SK-N-DZ (cell line): ENCODE data around the gene GARIN5A.

ENCODE experiments used
- DNase-seq: peaks from one replicate; pipeline ENCODE4 v3.0.0-alpha.2; 2015; ENCODE audit warnings: low spot score

Gene GARIN5A

DNA sequence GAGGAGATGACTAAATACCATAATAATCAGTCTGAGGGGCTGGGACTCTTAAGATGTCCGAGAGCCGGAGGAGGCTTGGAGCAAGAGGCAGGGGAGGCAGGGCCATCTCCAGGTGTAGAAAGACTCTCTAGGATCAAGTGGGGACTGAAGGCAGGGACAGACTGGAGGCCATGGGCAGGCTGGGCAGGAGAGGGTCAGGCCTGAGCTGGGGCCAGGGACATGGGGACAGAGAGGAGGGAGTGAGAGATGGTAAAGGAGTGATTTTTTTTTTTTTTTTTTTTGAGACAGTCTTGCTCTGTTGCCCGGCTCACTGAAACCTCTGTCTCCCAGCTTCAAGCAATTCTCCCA is 32.2 kb upstream of the GARIN5A start:
- DNase-seq: no peak

DNA sequence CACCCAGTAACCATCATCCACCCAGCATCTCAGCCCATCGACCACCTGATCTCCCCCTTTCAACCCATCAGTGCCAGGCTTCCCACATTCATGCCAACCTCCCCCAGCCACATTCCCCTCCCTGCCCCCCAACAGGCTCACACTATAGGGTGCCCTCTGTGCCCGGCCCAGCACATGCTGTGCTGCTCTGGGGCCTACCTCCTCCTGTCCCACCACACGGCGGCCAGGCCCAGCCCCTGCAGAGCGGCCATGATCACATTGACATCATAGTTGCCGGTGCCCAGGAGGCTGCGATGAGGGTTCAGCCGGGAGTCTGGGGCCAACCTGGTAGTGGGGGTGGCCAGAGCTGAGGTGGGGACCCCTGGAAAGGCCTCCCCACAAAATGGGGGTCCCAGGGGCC is 30.7 kb upstream of the GARIN5A start:
- no peak for DNase-seq

- no peak for DNase-seq
These were observed 30.1 kb upstream of the GARIN5A start for GRCh38 chr19:50506700-50507099.

DNA sequence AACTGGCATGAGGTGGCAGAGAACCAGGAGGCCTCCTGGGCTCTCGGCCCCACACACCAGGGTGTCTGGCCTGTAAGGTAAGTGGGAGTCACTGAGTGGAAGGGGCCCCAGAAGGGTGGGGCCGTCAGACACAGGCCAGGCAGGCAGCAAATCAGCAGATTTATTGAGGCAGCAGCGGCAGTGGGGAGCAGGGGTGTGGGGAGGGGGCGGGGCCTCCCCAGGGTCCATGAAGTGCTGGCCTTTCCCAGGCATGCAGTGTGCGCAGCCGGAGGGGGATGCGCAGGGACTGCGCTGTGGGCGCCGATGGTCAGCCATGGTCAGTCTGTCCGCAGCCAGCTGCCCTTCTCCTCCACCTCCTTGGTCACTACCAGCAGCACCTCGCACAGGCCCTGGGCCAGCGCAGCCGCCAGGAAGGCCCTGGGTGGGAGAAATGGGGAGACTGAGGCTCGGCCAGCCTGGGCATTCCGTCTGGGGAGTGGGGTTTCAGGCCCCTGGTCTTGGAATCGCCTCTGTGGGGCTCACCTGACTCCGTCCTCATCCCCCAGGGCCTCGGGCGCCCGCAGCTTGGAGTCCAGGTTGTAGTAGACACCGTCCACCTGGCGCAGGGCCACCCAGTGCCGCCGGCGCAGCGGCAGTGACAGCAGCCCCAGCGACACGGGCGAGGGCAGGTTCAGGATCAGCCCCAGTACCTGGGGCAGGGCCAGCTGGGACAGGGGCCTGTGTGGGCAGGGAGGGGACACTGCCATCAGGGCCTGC is 29.4 kb upstream of the GARIN5A start:
- no peak for DNase-seq

DNA sequence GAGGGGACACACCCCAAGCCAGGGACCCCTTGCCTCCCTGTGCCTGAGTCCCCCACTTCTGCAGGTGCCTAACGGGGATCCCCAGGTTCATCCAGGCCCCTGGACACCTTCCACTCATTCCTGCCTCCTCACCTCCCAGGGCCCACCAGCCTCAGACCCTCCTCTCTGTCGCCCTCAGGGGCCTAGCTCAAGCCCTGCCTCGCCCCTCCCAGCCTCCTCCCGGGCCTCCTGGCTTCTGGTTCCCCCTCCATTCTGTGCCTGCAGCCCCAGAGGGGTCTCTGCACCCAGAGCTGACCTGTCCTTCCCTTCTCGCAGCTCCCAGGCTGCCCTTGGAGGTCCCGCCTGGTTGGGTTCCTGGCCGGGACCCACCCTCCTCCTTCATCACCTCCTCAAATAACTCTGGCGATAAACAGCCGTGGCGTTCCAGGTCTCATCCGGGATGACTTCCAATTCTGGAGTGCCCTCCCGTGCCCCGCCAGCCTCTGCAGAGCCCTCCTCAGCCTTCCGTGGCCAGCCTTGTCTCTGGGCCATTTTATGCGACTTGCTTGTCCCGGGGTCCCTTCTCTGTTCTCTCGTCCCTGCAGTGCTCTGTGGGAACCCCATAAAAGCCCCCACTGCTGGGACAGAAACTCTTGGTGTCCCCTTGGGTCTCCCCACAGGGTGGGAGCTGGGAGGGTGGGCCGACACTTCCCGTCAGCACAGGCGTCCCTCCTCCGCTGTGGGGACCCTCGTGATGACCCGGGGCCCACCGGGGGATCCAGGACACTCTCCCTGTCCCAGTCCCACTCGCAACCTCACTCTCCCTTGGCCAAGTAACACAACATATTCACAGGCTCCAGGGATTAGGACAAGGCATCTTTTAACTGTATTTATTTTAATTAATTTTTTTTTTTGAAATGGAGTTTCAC is 25.2 kb upstream of the GARIN5A start:
- no peak for DNase-seq

GRCh38 chr19:50501186-50501567 is 24.5 kb upstream of the GARIN5A start:
- no peak for DNase-seq

DNA sequence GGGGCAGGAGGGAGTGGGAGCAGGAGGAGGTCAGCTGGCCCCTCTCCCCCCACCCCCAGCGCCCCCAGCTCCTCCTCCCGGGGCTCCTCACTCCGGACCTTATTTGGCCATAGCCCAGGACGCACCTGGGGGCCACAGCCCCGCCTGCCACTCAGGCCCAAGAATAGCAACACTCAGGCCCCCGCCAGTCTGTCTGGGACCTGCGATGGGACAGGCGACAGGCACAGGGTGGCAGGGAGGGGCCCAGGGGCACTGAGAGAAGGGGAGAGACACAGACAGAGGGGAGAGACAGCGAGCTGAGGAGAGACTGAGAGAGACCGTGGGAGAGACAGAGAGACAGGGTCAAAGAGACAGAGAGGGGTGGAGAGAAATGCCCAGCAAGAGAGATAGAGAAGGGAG is 24.1 kb upstream of the GARIN5A start:
- no peak for DNase-seq

DNA sequence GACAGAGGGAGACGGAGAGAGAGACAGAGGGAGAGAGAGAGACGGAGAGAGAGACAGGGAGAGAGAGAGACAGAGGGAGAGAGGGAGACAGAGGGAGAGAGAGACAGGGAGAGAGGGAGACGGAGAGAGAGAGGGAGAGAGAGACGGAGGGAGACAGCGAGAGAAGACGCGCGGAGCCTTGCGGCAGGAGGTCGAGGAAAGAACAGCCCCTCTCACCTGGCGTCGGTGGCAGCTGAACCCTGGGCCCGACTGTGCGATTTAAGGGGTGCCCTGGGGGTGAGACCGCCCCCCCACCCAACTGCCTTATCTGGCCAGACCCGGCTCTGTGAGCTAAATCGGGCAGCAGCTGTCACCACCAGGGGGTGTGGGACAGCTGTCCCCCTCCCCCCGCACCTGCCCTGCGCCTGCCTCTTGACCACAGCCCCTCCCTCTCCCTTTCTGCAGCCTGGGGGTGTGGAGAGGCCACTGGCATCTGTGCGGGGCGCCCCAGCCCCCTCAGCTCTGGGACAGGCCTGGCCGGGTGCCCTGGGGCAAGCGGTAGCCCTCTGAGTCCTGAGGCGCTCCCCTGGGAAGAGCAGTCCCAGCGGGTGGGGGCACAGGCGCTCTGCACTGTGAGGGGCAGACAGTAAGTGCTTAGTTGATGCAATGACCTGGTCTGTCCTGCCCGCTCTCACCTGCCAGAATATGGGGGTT is 23.6 kb upstream of the GARIN5A start:
- no peak for DNase-seq

GRCh38 chr19:50498219-50499056 is 21.8 kb upstream of the GARIN5A start:
- DNase-seq: no peak

DNA sequence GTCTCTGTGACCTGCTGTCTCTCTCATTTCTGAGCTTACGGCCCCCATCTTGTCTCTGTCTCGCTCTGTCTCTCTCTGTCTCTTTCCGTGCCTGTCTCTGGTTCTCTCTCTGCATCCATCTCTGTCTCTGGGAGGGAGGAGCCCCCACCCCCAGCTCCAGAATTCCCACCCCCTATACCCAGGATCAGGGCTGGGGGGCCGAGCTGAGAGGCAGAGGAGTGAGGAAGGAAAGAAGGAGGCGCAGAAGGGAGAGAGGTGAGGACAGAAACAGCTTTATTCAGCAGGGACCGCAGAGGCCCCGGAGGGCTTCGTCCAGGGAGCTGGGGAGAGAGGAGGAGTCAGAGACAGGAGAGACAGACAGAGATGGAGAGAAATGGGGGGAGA is 20.4 kb upstream of the GARIN5A start:
- DNase-seq: no peak

- no peak for DNase-seq
These were observed 19.8 kb upstream of the GARIN5A start for GRCh38 chr19:50496189-50497021.

DNA sequence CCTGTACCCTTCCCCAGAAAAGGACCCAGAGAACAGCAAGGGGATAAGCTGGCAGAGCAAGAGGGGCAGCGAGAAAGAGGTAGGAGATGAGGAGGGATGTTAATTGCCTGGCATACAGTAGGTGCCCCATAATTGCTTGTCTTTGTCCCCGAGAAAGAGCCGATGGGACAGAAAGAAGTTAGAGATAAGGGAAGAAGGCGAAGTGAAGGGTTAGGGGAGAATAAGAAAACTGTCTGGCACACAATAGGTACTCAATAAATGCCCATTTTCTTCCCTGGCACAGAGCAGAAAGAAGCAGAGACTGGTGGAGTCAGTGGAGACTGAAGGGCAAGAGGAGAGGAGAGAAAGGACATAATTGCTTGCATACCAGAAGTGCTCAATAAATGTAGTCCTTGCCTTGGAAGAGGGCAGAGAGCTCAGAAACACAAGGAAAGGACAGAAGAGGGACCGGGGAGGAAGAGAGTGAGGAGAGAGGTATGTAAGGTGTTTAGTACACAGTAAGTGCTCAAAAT is 18.4 kb upstream of the GARIN5A start:
- DNase-seq: no peak

GRCh38 chr19:50494186-50495019 is 17.8 kb upstream of the GARIN5A start:
- DNase-seq: no peak

GRCh38 chr19:50493171-50493570 is 16.5 kb upstream of the GARIN5A start:
- no peak for DNase-seq

DNA sequence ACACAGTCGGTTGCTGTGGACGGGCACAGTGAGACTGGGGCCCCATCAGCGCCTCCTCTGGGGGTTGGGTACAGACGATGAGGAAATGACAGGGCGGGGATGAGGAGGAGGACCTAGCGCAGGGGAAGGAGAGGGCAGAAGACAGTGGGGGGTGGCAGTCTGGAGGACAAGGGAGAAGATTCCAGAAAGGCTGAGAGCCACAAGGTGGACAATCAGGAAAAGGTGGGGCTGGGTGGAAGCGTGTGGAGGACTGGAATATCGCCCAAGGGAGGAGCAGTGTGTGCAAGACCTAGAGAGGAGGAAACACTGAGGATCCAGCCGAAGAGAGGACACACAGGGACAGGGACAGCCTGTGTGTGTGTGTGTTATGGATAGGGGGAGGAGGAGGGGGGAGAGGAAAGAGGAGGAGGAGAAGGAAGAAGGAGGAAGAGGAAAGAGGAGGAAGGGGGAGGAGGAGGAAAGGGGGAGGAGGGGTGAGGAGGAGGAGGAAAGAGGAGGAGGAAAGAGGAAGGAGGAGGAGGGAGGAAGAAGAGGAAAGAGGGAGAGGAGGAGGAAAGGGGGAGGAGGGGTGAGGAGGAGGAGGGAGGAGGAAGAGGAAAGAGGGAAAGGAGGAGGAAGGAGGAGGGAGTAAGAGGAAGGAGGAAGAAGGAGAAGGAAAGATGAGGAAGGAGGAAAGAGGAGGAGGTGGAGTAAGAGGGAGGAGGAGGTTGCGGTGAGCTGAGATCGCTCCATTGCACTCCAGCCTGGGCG is 15.8 kb upstream of the GARIN5A start:
- no peak for DNase-seq

- DNase-seq: no peak
These were observed 14.4 kb upstream of the GARIN5A start for GRCh38 chr19:50490991-50491472.

DNA sequence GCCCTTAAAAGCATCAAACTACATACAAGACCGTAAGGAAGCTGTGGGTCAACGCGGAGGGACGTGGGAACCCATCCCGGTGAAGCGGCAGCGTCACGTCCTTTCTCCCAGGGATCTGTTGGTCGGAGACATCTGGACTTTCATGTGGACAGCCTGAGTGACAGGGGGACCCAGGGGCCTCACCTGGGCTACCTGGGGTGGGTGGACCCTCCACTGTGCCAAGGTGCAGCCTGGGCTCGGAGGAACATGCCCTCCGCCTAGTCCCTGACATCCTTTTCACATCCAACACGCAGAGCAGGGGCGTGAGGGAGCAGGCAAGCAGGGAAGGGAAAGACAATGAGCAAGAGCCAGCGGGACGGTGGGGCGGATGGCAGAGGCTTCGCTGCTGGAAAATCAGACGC is 13.8 kb upstream of the GARIN5A start:
- no peak for DNase-seq

- DNase-seq: peak; percentile 34
These were observed 12.9 kb upstream of the GARIN5A start for GRCh38 chr19:50489461-50490011.
